Upper lobe of left lung (tissue), 6 donors: ENCODE measurements around the gene GAB2. TPM values are rescaled to one million over a fixed set of nuclear protein-coding genes. Genes with fewer than 3 reads are reported as not detected.
A peak's percentile ranks its signal among the peaks of the same experiment; 100 is the strongest.

Experiments used
- ATAC-seq, 2 donors: fragments of 200-7000 bp; cut with Tn5 transposase; one replicate each; pipeline ENCODE4 v1.9.1; 2022; ENCODE audit warnings: mild to moderate bottlenecking in 2 of 2, moderate library complexity in 2 of 2; ENCODE audit not compliant: low FRiP score in 2 of 2
- DNase-seq, 2 donors: peaks; one replicate each; pipeline ENCODE4 v3.0.0-alpha.2; 2019 to 2020
- H3K27ac ChIP-seq, 4 donors: fragments of 200-600 bp; sonication (generic); one replicate each; pipeline ENCODE4 v1.5.1; 2016 to 2019
- H3K27me3 ChIP-seq, 4 donors: fragments of 200-600 bp; sonication (generic); one replicate each; pipeline ENCODE4 v1.5.1; 2017 to 2019
- H3K36me3 ChIP-seq, 4 donors: fragments of 200-600 bp; sonication (generic); one replicate each; pipeline ENCODE4 v1.5.1; 2016 to 2019
- H3K4me1 ChIP-seq, 4 donors: fragments of 200-600 bp; sonication (generic); one replicate each; pipeline ENCODE4 v1.5.1; 2018 to 2019
- H3K4me3 ChIP-seq, 4 donors: fragments of 200-600 bp; sonication (generic); one replicate each; pipeline ENCODE4 v1.5.1; 2017 to 2019; ENCODE audit warnings: mild to moderate bottlenecking in 2 of 4, moderate library complexity in 1 of 4
- H3K9me3 ChIP-seq, 4 donors: fragments of 200-600 bp; sonication (generic); one replicate each; pipeline ENCODE4 v1.5.1; 2018 to 2019
- CTCF ChIP-seq, 6 experiments: fragments of 450-650 bp in 4 of 6; fragments of 200-600 bp in 2 of 6; sonication (generic) in 2 of 6; IDR thresholded peaks; one replicate each; pipeline ENCODE4 v1.5.1; 2016 to 2019; ENCODE audit warnings: antibody characterized with exemption in 6 of 6
- EP300 ChIP-seq, 4 donors: sonication (generic); formaldehyde crosslinking; IDR thresholded peaks; one replicate each; pipeline ENCODE4 v1.5.1; 2017; ENCODE audit warnings: antibody characterized with exemption in 4 of 4, control low read depth in 2 of 4
- POLR2A ChIP-seq, 4 donors: fragments of 450-650 bp; IDR thresholded peaks; one replicate each; pipeline ENCODE4 v1.5.1; 2016 to 2017; ENCODE audit warnings: antibody characterized with exemption in 4 of 4, mild to moderate bottlenecking in 2 of 4
- POLR2AphosphoS5 ChIP-seq, 2 donors: sonication (generic); formaldehyde crosslinking; IDR thresholded peaks; one replicate each; pipeline ENCODE4 v1.5.1; 2017; ENCODE audit warnings: antibody characterized with exemption in 2 of 2
- WGBS, 2 donors: methylation state at CpG; one replicate each; pipeline ENCODE4 v1.1.5; 2017 to 2018; 5-methylcytosine and 5-hydroxymethylcytosine counted together
- total RNA-seq, 6 donors: library from RNA; depleted of rRNA in 4 of 6; stranded (reverse); fragments of >200 nt in 4 of 6; gene quantifications; one replicate each; pipeline versions ENCODE4 v1.1.0 to v1.2.1, GENCODE V29; 2016 to 2021
- donor health status: DM: no; HTN: no; CAD: no; lungs with moderate emphysema.
- donor health status: DM: no; HTN: yes; CAD: no; lungs with severe emphysema.

Gene GAB2
- total RNA-seq, 6 donors from 2014 or later, result 40.9 to 76.6 (median 50.4) TPM

- DNase-seq (no peak), ATAC-seq (no peak)
- H3K27ac ChIP-seq, result peak overlapping the region in 1 of 4 donors; percentile 11
- H3K4me1 ChIP-seq, result peaks cover 14 to 21% (median 18%) of the 10 kb centered on the region in 4 donors
- no peaks in the 10 kb centered on the region for H3K9me3 ChIP-seq
- H3K27me3 ChIP-seq, result no peaks in the 10 kb centered on the region
- TF ChIP-seq POLR2A (IDR thresholded peaks at IDR 0.05), result no peak
- H3K4me3 ChIP-seq, result no peak overlapping the region
- WGBS, 2 donors, result 38 to 58% methylated on average over 1 of the region's 1 CpG
- H3K36me3 ChIP-seq, result no peaks in the 10 kb centered on the region
Observed at GRCh38 chr11:78332174-78332866, 85.3 kb downstream of the GAB2 start.

DNA sequence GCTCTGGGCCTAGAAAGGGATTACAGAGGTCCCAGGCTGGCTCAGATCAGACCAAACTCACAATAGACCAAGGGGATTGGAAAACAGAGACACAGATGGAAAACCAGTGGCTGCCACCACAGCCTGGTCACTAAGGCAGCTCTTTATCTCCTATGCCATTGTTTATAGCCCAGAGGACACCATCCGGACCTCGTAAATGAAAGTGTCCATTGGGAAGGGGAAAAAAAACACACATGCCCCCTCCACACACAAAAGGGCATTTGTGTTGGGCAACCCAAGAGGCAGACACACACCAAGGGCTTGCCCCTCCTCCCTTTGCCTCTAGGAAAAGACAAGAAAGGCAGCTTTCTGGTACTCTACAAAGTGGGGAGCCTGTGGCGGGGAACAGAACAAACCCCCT lies 85.9 kb downstream of the GAB2 start:
- DNase-seq (no peak), ATAC-seq (no peak)
- Histone ChIP-seq H3K27me3 (no peaks in the 10 kb centered on the region), H3K9me3 (no peaks in the 10 kb centered on the region), H3K4me3 (no peak overlapping the region), H3K4me1 (peaks cover 12 to 20% (median 15%) of the 10 kb centered on the region in 4 donors), H3K27ac (peak overlapping the region in 1 of 4 donors; percentile 11), H3K36me3 (no peaks in the 10 kb centered on the region)
- TF ChIP-seq EP300 (IDR thresholded peaks at IDR 0.05) (no peak), POLR2AphosphoS5 (IDR thresholded peaks at IDR 0.05) (no peak), POLR2A (IDR thresholded peaks at IDR 0.05) (no peak), CTCF (IDR thresholded peaks at IDR 0.05) (no peak)
- 58 to 100% methylated on average over 1 to 3 of the region's 3 CpGs for WGBS, 2 donors

DNA sequence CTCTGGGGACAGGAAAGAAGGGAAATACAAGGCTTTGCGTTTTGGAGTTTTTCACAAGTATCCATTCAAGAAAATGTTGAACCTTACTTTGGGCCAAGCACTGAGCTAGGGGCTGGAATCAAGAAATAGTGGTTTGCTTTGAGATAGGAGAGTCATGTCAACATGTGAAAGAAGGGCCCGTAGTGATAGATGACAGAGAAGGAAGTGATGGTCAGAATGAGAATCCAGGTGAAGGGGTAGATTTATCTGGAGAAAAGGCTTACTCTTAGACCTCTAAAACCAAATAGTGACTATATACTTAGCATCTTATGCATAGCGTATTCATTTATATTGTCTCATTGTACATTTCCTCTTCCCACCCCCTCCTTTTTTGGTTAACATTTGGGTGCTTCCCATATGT lies 87.3 kb downstream of the GAB2 start:
- 76 to 85% methylated on average over 3 of the region's 3 CpGs for WGBS, 2 donors
- ATAC-seq (no peak), DNase-seq (no peak)
- H3K4me3 ChIP-seq, result no peak overlapping the region
- H3K4me1 ChIP-seq, result peaks cover 12 to 20% (median 14%) of the 10 kb centered on the region in 4 donors
- H3K27ac ChIP-seq, result no peak overlapping the region
- no peaks in the 10 kb centered on the region for H3K9me3 ChIP-seq
- TF ChIP-seq CTCF (IDR thresholded peaks at IDR 0.05), result no peak
- no peak for TF ChIP-seq POLR2AphosphoS5 (IDR thresholded peaks at IDR 0.05)
- no peak for TF ChIP-seq EP300 (IDR thresholded peaks at IDR 0.05)
- TF ChIP-seq POLR2A (IDR thresholded peaks at IDR 0.05), result no peak
- no peaks in the 10 kb centered on the region for H3K27me3 ChIP-seq
- no peaks in the 10 kb centered on the region for H3K36me3 ChIP-seq

- DNase-seq (no peak), ATAC-seq (no peak)
- H3K27me3 ChIP-seq, result no peaks in the 10 kb centered on the region
- H3K4me1 ChIP-seq, result peaks cover 12 to 16% (median 14%) of the 10 kb centered on the region in 4 donors
- 84 to 91% methylated on average over 6 of the region's 6 CpGs for WGBS, 2 donors
- H3K36me3 ChIP-seq, result no peaks in the 10 kb centered on the region
- H3K27ac ChIP-seq, result no peak overlapping the region
- no peak overlapping the region for H3K4me3 ChIP-seq
- no peaks in the 10 kb centered on the region for H3K9me3 ChIP-seq
- TF ChIP-seq POLR2A (IDR thresholded peaks at IDR 0.05) (no peak), EP300 (IDR thresholded peaks at IDR 0.05) (no peak), POLR2AphosphoS5 (IDR thresholded peaks at IDR 0.05) (no peak), CTCF (IDR thresholded peaks at IDR 0.05) (no peak)
Observed at GRCh38 chr11:78327945-78328344, 89.7 kb downstream of the GAB2 start.

DNA sequence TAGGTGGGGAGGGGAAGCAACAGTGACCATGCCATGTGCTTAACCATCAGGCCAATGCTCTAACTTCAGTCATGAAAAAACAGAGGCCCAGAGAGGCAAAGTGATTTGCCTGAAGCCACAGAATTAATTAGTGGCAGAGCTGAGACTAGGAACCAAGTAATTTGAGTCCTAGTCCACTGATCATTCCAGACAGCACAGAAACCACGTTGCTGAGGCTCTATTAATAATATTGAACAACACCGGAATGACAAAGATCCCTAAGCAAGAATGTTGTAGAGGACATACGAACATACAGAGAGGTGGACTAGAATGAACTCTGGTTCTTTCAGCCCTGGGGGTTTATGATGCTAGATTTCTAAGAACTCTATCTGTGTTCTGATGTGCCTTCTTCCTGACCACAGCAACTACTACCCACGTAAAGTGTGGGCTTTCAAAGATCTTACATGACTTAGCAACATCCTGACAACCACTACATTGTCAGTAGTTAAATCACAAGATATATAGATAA lies 92.3 kb downstream of the GAB2 start:
- TF ChIP-seq POLR2AphosphoS5 (IDR thresholded peaks at IDR 0.05) (no peak), CTCF (IDR thresholded peaks at IDR 0.05) (no peak), POLR2A (IDR thresholded peaks at IDR 0.05) (no peak), EP300 (IDR thresholded peaks at IDR 0.05) (no peak)
- 73 to 80% methylated on average over 4 of the region's 4 CpGs for WGBS, 2 donors
- H3K36me3 ChIP-seq, result no peaks in the 10 kb centered on the region
- H3K9me3 ChIP-seq, result no peaks in the 10 kb centered on the region
- no peaks in the 10 kb centered on the region for H3K27me3 ChIP-seq
- no peak for DNase-seq
- ATAC-seq, result no peak
- H3K4me3 ChIP-seq, result no peak overlapping the region
- H3K4me1 ChIP-seq, result no peaks in the 10 kb centered on the region
- H3K27ac ChIP-seq, result no peak overlapping the region
